Stimulated activated CD4-positive, alpha-beta T cell treated with anti-CD3 and anti-CD28 coated beads, TNF-alpha, amount 100 ng/mL, for 4 hours (primary cell): ENCODE measurements around the gene MAP1A.
"Not testable (repeated sequence)": the region's sequence is repeated elsewhere in the genome, so short reads cannot be mapped to it uniquely, and the experiment has no call there.

Experiments
- DNase-seq, 3 experiments: peaks; one replicate each; pipeline ENCODE4 v3.0.0-alpha.2; 2020; ENCODE audit warnings: low read depth in 3 of 3

The MAP1A gene

DNA sequence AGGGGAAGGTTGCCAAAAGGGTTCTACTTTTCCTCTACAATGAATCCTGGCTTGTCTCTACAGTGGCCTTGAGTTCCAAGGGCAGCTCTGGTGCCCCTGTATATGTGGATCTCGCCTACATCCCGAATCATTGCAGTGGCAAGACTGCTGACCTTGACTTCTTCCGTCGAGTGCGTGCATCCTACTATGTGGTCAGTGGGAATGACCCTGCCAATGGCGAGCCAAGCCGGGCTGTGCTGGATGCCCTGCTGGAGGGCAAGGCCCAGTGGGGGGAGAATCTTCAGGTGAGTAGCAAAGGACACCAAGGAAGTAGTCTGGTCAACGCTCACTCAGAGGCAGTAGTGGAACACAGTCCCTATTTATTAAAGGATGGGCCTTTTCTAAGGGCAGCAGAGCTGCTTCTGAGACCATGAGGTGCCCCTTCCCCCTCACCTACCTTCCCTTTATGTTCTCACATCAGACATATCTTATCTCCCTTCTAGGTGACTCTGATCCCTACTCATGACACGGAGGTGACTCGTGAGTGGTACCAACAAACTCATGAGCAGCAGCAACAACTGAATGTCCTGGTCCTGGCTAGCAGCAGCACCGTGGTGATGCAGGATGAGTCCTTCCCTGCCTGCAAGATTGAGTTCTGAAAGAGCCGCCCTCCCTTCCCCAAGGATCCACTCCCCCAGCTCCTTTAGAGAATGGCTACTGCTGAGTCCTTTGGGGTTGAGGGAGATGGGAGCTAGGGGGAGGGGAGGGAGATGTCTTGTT, 12.4 kb downstream of the MAP1A start:
- DNase-seq, result no peak

DNA sequence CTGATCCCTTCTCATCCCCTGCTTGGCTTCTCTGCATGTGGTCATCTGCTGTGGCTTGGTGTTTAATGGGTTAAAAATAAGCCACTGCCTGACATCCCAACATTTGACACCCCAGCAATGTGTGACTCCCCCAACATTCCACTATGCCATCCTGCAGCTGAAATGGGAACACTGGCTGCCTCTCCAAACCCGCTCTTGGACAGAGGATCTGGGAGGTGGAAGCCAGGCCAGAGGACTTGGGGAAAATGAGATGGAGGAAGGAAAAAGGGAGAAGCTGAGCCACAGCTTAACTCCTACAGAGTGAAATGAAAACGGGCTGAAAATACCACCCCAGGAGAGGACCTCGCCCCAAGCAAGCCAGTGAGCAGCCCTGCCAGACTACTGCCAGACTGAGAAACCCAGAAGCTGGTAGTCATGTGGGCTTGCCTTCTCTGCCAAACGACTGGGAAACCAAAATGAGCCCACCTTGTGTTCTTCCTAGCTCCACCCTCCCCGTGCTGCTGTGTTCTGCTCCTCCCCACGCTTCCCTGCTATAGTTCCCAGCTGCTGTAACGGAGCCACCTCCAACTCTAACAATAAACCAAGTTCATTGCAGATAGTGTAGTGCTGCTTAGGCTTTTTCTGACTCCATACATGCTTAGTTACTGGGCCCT, 13.7 kb downstream of the MAP1A start:
- no peak for DNase-seq

GRCh38 chr15:43532826-43533225, 15.4 kb downstream of the MAP1A start:
- DNase-seq, result not testable (repeated sequence)

DNA sequence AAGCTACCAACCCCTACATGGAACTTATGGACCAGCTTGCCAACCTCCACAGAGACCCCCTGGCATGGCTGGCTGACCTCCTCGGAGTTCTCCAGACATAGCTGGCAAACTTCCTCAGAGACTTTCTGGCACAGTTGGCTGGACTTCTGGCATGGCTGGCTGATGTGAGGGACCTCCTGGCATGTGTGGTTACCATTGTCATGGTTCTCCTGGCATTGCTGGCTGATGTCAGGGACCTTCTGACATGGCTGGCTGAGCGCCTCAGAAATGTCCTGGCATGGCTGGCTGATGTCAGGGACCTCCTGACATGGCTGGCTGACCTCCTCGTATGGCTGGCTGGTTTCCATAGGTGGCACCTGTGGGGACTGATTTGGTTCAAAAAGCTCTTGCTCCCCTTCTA, 17.5 kb downstream of the MAP1A start:
- DNase-seq, result no peak

GRCh38 chr15:43538091-43538490, 20.7 kb downstream of the MAP1A start:
- no peak for DNase-seq

DNA sequence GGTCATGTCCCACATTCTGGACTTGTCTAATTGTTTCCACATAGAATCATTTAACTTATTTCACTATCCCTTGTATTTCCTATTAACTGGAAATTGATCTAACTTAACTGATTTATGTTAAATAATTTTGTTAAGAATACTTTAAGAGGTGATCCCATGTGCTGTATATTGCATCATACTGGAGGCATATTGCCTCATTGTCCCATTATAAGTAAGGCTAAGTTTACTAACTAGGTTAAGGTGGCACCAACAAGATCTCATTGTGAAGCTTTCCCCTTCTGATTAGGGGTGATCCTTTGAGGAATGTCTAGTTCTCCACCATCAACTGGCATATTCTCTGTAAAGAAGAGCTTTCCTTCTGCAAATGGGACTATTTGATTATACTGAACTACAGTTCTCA, 24.4 kb downstream of the MAP1A start:
- no peak for DNase-seq

- DNase-seq, result no peak
These were observed 26.9 kb downstream of the MAP1A start for GRCh38 chr15:43544266-43544665.

GRCh38 chr15:43545426-43545825, 28.0 kb downstream of the MAP1A start:
- no peak for DNase-seq

- no peak for DNase-seq
These were observed 30.1 kb downstream of the MAP1A start for GRCh38 chr15:43547539-43547938.

DNA sequence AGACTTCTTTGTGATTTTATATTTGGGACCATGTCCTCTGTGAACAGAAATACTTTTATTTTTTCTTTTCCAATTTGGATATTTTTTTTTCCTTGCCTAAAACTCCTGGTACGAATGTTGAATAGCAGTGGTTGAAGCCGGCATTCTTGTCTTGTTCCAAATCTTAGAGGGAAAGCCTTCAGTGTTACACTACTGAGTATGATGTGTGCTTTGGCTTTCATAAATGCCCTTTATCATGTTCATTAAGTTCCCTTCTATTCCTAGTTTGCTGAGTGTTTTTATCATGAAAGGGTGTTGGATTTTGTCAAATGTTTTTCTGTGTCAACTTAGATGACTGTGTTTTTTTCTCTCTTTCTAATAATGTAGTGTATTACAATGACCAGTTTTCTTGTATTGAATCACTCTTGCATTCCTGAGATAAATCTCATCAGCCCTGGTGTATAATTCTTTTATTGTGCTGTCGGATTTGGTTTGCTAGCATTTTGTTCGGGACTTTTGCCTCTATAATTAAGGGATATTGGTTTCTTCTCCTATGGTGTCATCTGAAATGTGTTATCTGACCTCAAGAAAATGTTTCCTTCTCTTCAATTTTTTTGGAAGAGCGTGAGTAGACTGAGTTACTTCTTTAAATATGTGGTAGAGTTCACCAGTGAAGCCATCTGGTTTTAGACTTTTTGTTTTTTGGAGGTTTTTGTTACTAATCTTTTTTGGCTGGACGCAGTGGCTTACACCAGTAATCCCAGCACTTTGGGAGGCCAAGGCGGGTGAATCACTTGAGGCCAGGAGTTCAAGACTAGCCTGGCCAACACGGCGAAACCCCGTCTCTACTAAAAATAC, 33.3 kb downstream of the MAP1A start:
- DNase-seq, result no peak

- DNase-seq, result no peak
These were observed 34.8 kb downstream of the MAP1A start for GRCh38 chr15:43552256-43552655.

- DNase-seq, result no peak
These were observed 35.6 kb downstream of the MAP1A start for GRCh38 chr15:43552986-43553385.

DNA sequence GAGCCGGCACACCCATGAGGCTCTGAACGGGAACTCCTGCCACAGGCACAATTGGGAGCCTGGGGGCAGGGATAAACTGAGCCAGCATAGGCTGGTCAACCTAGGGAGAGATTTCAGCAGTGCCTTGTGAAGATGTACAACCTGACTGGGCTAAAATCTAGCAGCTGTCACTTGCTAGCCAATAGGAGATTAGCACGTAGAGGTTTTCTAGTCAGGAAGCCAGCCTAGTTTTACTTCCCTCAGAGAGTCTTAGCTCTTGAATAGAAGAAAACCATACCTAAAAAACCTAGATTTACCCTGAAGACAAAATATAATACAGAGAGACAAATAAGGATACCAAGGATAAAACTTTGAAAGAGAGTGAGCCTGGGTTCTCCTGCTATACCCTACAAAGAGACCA, 45.3 kb downstream of the MAP1A start:
- not testable (repeated sequence) for DNase-seq

DNA sequence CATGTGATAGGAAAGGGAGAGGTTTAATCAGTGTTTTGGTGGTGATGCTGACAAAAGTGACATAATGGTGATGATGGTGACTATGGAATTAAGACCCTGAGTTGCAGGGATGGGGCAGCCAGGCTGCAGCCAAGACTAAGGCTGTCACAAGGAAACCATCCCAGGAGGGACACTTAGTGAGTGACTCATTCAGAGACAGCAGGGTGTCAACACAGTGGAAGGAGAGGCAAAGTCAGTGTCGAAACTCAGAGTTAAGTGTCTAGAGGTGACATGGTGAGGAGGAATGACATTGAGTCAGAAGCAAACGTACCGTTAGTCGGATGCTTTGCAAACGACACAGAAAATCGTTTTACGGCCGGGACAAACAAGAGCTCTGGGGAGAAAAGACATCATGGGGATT, 46.4 kb downstream of the MAP1A start:
- not testable (repeated sequence) for DNase-seq

GRCh38 chr15:43566615-43567014, 49.2 kb downstream of the MAP1A start:
- not testable (repeated sequence) for DNase-seq

- DNase-seq, result not testable (repeated sequence)
These were observed 57.2 kb downstream of the MAP1A start for GRCh38 chr15:43574607-43575006.
